Uterus (tissue), 2 donors: ENCODE measurements around the gene OR5AN1.

Experiments
- CTCF ChIP-seq, 4 experiments: fragments of 200-600 bp in 2 of 4; fragments of 450-650 bp in 2 of 4; sonication (generic) in 2 of 4; IDR thresholded peaks; one replicate each; pipeline ENCODE4 v1.5.1; 2016 to 2019; ENCODE audit warnings: antibody characterized with exemption in 4 of 4, mild to moderate bottlenecking in 2 of 4, moderate library complexity in 1 of 4
- POLR2A ChIP-seq, 2 donors: fragments of 450-650 bp; IDR thresholded peaks; one replicate each; pipeline ENCODE4 v1.6.1; 2016; ENCODE audit warnings: antibody characterized with exemption in 2 of 2, mild to moderate bottlenecking in 1 of 2, moderate library complexity in 1 of 2

- TF ChIP-seq CTCF (IDR thresholded peaks at IDR 0.05), result no peak
- TF ChIP-seq POLR2A (IDR thresholded peaks at IDR 0.05), result no peak
These were observed 44.9 kb downstream of the OR5AN1 start for GRCh38 chr11:59403546-59403945.
